GM23338 (cell line): ENCODE results near the gene RPS28.

Experiments used
- CREB1 ChIP-seq: fragments of 250-450 bp; sonication (Bioruptor Pico); IDR thresholded peaks from 2 replicates; pipeline ENCODE4 v1.5.0; 2020; ENCODE audit warnings: low read depth, mild to moderate bottlenecking, moderate library complexity
- EZH2 ChIP-seq: fragments of 200-600 bp; sonication (generic); IDR thresholded peaks from one replicate; pipeline ENCODE4 v1.8.0; 2017; ENCODE audit warnings: antibody characterized with exemption, mild to moderate bottlenecking, low read depth; ENCODE audit not compliant: unreplicated experiment
- EZH2phosphoT487 ChIP-seq: fragments of 200-600 bp; sonication (generic); IDR thresholded peaks from one replicate; pipeline ENCODE4 v1.8.1; 2018; ENCODE audit warnings: antibody characterized with exemption; ENCODE audit not compliant: unreplicated experiment
- POLR2AphosphoS5 ChIP-seq: IDR thresholded peaks from 2 replicates; pipeline ENCODE4 v1.6.1; 2016; ENCODE audit warnings: antibody characterized with exemption, low read depth
- ZNF331 ChIP-seq: fragments of 250-450 bp; sonication (Bioruptor Pico); IDR thresholded peaks from 2 replicates; pipeline ENCODE4 v1.5.0; 2020; ENCODE audit warnings: low read depth, mild to moderate bottlenecking, moderate library complexity
- TF ChIP-seq, protein P1 (sequence below), 2 experiments: fragments of 200-600 bp in 1 of 2; sonication (generic) in 1 of 2; conservative IDR thresholded peaks; 2 replicates each; pipeline versions ENCODE4 v1.5.1 to v1.6.1; 2016 to 2017; ENCODE audit warnings: antibody characterized with exemption in 2 of 2, low read depth in 2 of 2, mild to moderate bottlenecking in 2 of 2, moderate library complexity in 1 of 2
- TF ChIP-seq, protein P2 (sequence below): IDR thresholded peaks from one replicate; pipeline ENCODE4 v1.6.1; 2018; ENCODE audit warnings: antibody characterized with exemption; ENCODE audit not compliant: unreplicated experiment

DNA sequence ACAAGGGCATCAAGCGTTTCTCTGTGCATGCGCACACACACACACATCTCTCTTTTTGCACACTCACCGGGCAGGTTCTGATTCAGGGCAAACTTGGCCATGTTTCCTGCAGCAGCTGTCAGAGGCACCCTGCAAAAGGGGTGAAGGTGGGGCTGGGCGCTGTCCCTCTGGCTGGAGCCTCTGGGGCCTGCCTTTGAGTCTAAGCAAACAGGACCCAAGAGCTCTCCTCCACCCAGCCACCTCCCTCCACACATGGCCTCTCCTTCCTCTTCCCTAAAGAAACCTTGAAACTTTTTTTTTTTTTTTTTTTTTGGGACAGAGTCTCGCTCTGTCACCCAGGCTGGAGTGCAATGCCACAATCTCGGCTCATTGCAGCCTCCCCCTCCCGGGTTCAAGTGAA lies 16.4 kb downstream of the RPS28 start:
- TF ChIP-seq POLR2AphosphoS5 = no peak
- TF ChIP-seq, protein P1, sequence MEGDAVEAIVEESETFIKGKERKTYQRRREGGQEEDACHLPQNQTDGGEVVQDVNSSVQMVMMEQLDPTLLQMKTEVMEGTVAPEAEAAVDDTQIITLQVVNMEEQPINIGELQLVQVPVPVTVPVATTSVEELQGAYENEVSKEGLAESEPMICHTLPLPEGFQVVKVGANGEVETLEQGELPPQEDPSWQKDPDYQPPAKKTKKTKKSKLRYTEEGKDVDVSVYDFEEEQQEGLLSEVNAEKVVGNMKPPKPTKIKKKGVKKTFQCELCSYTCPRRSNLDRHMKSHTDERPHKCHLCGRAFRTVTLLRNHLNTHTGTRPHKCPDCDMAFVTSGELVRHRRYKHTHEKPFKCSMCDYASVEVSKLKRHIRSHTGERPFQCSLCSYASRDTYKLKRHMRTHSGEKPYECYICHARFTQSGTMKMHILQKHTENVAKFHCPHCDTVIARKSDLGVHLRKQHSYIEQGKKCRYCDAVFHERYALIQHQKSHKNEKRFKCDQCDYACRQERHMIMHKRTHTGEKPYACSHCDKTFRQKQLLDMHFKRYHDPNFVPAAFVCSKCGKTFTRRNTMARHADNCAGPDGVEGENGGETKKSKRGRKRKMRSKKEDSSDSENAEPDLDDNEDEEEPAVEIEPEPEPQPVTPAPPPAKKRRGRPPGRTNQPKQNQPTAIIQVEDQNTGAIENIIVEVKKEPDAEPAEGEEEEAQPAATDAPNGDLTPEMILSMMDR (conservative IDR thresholded peaks at IDR 0.05; ENCODE audit: low read depth in 2 of 2) = no peak
- no peak for TF ChIP-seq ZNF331
- no peak for TF ChIP-seq EZH2
- TF ChIP-seq, protein P2, sequence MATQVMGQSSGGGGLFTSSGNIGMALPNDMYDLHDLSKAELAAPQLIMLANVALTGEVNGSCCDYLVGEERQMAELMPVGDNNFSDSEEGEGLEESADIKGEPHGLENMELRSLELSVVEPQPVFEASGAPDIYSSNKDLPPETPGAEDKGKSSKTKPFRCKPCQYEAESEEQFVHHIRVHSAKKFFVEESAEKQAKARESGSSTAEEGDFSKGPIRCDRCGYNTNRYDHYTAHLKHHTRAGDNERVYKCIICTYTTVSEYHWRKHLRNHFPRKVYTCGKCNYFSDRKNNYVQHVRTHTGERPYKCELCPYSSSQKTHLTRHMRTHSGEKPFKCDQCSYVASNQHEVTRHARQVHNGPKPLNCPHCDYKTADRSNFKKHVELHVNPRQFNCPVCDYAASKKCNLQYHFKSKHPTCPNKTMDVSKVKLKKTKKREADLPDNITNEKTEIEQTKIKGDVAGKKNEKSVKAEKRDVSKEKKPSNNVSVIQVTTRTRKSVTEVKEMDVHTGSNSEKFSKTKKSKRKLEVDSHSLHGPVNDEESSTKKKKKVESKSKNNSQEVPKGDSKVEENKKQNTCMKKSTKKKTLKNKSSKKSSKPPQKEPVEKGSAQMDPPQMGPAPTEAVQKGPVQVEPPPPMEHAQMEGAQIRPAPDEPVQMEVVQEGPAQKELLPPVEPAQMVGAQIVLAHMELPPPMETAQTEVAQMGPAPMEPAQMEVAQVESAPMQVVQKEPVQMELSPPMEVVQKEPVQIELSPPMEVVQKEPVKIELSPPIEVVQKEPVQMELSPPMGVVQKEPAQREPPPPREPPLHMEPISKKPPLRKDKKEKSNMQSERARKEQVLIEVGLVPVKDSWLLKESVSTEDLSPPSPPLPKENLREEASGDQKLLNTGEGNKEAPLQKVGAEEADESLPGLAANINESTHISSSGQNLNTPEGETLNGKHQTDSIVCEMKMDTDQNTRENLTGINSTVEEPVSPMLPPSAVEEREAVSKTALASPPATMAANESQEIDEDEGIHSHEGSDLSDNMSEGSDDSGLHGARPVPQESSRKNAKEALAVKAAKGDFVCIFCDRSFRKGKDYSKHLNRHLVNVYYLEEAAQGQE = no peak
- no peak for TF ChIP-seq EZH2phosphoT487
- TF ChIP-seq CREB1 (CRISPR knock-in tag) = no peak
